Transverse colon (tissue), 3 donors: Measurements from ENCODE around the gene PHF3.

Source experiments
- POLR2A ChIP-seq: fragments of 450-650 bp; IDR thresholded peaks from one replicate; pipeline ENCODE4 v1.6.1; 2016; ENCODE audit warnings: antibody characterized with exemption, mild to moderate bottlenecking, moderate library complexity
- TF ChIP-seq, protein P1 (sequence below), 5 experiments: fragments of 200-600 bp in 3 of 5; fragments of 450-650 bp in 2 of 5; sonication (generic) in 3 of 5; IDR thresholded peaks; 1 replicate in 2 of 5; 2 replicates in 3 of 5; pipeline ENCODE4 v1.5.1; 2016 to 2017; ENCODE audit warnings: antibody characterized with exemption in 5 of 5, inconsistent platforms in 3 of 5, mild to moderate bottlenecking in 2 of 5, moderate library complexity in 1 of 5

GRCh38 chr6:63690221-63690620, 54.6 kb downstream of the PHF3 start:
- TF ChIP-seq, protein P1, sequence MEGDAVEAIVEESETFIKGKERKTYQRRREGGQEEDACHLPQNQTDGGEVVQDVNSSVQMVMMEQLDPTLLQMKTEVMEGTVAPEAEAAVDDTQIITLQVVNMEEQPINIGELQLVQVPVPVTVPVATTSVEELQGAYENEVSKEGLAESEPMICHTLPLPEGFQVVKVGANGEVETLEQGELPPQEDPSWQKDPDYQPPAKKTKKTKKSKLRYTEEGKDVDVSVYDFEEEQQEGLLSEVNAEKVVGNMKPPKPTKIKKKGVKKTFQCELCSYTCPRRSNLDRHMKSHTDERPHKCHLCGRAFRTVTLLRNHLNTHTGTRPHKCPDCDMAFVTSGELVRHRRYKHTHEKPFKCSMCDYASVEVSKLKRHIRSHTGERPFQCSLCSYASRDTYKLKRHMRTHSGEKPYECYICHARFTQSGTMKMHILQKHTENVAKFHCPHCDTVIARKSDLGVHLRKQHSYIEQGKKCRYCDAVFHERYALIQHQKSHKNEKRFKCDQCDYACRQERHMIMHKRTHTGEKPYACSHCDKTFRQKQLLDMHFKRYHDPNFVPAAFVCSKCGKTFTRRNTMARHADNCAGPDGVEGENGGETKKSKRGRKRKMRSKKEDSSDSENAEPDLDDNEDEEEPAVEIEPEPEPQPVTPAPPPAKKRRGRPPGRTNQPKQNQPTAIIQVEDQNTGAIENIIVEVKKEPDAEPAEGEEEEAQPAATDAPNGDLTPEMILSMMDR (IDR thresholded peaks at IDR 0.05) = no peak
- TF ChIP-seq POLR2A = no peak
